Middle frontal gyrus (tissue), 1 donor: ENCODE results near the gene CCNY.

Source experiments
- DNase-seq: peaks from one replicate; pipeline ENCODE4 v3.0.0-alpha.2; 2015; ENCODE audit warnings: low spot score; ENCODE audit errors: extremely low spot score

The CCNY gene

DNA sequence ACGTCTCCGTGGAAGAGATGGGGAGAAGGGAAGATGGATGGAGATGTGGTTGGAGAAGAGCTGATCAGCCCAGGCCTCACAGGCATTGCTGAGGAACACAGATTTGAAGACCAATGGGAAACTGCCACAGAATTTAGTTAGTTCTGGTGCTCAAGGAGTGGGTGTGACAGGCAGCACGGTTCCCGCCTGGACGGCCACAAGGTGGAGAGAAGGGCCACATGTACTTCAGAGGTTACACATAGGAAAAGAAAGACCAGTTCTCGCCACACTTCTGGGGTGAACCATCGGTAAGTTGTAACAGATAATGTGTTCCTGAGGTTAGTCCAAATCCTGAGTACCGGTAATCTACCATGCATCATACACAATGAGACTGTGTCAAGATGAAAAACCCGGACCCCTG is 239.3 kb downstream of the CCNY start:
- DNase-seq = no peak

DNA sequence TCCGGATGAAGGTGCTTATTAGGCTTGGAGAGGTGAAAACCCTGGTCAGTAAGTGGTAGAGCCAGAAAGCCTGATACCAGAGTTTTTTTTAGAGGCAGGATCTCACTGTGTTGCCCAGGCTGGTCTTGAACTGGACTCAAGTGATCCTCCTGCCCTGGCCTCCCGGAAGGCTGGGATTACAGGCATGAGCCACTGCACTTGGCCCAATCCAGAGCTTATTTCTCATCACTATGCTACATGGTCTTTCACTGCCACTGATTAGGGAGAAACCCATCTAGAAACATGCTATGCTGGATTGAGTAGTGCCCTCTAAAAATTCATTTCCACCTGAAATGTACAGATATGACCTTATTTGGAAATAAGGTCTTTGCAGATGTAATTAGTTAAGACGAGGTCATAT is 240.4 kb downstream of the CCNY start:
- no peak for DNase-seq

DNA sequence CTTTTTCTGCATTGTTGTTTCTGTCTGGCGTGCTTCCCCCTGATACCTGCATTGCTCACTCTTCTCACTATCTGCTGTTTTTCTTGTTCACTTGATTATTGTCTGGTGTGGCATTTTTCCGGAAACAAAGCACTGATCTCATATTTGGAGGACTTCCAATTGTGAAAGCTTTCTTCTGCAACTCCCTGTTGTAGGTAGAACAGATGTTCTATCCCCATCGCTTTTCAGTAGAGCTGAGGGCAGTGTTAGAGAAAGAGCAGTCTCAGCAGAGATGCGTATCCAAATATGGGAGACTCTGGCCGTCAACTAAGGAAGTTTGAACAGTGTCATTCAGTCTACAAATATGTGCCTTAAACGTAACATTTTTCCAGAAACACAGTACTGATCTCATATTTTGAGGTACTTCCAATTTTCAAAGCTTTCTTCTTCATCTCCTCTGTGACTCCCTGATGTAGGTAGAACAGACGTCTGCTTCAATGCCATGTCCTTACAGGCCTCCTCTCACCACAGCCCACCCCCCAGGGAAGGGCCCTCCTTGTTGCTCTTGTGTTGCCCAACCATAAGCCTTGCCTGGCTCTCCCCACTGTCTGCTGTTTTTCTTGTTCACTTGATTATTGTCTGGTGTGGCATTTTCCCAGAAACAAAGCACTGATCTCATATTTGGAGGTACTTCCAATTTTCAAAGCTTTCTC is 241.8 kb downstream of the CCNY start:
- DNase-seq = no peak

DNA sequence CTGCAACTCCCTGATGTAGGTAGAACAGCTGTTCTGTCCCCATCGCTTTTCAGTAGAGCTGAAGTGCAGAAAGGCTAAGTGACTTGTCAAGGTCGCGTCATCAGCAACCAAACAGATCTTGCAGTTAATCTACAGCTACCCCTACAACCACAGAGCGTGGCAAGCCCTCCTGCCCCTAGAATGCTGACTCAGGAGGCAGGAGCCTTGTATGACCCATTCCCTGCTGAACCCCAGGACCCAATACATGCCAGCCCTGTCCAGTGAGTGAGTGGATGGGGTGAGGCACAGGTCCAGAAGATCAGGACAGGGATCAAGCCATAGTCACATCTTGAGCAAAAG is 242.3 kb downstream of the CCNY start:
- no peak for DNase-seq

DNA sequence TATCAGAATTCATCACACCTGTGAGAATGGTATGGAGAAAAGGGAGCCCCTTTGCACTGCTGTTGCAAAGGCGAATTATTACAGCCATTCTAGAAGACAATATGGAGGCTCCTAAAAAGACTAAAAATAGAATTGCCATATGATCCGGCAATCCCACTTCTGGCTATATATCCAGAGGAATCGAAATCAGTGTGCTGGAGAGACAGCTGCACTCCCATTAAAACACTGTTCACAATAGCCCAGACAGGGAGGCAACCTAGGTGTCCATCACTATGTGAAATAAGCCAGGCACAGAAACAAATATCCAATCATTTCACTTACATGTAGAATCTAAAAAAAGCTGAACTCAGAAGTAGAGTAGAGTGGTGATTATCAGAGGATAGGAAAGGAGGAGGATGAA is 242.8 kb downstream of the CCNY start:
- DNase-seq = no peak

DNA sequence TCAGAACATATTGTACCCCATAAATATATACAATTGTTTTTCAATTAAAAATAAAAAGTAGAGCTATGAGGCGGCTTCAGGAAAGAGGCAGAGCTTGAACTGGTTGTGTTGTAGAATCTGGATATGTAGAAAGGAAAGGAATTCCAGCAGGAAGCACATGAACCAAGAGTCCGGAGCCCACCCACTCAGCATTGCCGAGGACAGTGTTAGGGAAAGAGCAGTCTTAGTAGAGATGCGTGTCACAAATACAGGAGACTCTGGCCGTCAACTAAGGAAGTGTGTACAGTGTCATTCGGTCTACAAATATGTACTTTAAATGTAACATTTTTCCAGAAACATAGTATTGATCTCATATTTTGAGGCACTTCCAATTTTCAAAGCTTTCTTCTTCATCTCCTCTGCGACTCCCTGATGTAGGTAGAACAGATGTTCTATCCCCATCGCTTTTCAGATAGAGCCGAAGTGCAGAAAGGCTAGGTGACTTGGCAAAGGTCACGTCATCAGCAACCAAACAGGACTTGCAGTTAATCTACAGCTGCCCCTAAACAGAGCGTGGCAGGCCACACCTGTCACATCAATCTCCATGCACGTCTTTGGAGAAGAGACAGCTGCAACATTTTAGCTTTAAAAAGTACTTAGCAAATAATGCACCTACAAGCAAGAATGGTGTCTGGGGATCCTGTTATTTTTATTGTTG is 243.6 kb downstream of the CCNY start:
- DNase-seq = no peak

DNA sequence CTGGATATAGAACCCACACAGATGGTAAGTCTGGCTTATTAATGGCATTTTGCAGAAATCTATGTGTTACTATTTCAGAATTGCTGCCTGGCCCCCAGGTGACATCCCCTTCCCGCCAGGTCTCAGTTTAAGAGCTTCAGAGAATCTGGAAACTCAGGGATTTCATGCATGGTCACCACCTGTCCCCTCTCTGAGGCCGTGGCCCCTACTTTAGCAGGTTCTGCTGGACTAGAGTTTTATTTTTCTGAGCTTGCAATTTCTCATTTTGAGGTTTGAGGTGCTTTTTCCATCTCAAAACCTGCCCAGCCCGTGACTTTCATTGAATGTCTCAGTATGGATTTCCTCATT is 244.1 kb downstream of the CCNY start:
- DNase-seq = no peak

DNA sequence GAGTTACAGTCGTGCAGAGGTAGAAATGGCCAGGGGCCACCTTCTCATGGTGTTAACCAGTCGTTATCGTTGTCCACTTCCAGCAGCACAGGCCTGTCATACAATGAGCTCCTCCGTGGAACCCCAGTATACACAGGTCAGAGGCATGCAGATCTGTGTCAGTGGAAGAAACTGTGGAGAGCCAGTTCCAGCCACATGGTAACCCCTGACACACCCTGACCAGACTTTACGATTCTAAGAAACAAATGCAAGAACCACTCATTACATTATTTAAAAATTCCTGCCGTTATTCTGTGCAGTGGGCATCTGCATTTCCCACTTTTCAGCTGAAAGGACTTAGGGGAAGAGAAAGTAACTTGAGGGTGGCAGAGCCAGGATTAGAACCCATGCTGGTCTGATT is 245.3 kb downstream of the CCNY start:
- DNase-seq = no peak

DNA sequence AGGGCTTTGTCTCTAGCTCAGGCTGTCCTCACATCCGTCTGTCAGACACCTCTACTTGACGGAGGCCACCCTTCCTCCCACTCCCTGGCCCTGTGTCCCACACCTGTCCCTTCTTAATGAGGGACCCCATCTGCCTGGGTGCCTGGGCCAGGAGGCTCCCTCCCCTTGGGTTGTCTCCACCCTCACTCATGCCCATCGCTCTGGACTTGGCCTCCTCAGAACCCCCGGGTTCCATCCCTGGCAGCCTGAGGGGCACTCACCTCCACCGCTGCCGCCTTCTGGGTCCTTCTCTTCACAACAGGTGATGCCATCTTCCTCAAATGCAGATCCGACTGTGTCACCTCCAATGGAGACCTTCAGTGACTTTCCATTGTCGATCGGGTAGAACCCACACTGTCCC is 248.6 kb downstream of the CCNY start:
- DNase-seq = no peak

DNA sequence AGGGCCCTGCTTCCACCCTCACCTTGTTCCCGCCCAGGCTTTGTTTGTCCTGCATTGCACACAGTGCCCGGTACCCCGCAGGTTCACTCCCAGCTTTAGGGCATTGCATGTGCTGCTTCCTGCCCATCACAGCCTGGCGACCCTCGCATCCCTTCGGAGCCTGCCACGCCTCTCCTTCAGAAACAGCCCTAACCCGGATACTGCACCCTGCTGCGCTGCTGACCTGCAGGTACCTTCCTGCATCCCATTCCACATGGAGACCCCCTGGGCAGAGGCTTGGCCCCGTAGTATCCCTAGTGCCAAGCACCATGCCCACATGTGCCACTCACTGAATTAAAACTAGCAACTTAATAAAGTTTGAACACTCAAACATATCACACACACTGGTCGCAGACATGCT is 249.0 kb downstream of the CCNY start:
- DNase-seq = no peak

DNA sequence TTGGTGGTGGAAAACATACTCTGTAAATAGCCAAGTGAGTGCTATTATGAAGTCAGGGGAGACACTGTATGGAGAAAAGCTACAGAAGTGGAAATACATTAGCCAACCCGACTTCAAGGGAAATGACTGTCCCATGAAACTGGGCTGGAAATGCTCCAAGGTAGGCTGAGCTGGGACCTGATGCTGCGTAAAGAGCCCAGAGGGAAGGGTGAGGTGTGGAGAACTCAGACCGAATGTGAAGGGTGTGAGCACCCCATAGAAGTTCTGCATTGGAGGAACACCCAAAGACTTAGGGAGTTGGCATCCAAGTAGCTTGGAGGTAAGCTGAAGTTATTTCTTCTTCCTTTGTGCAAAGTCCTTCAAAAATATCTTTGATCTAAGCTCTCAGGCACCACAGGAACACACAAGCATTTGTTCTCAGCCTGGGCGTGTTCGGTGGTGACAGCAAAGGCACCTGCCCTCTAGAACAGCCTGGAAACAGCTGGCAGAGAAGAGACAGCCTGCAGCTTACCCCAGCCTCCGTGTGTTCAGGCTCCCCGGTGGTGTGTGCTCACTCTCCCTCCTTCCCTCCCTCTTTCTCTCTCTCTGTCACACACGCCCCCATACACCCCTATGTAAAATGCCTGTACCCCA is 249.7 kb downstream of the CCNY start:
- DNase-seq = no peak

DNA sequence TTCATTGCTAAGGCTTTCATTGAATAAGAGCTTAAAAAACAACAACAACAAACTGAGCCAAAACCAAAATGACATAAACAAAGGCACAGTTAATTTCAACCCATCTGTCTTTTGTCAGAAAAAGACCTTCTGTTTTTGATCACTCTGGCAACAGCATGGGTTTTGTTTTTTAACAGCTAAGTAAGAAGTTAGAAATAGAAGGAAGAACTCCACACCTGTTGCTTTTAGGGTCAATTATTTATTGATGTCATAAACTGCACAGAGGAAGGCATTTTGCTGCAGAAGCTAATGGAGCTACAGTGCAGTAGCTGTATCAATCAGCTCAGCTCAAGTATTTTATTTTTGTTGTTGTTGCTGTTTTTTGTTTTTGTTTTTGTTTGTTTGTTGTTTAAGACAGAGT is 252.5 kb downstream of the CCNY start:
- DNase-seq = no peak

DNA sequence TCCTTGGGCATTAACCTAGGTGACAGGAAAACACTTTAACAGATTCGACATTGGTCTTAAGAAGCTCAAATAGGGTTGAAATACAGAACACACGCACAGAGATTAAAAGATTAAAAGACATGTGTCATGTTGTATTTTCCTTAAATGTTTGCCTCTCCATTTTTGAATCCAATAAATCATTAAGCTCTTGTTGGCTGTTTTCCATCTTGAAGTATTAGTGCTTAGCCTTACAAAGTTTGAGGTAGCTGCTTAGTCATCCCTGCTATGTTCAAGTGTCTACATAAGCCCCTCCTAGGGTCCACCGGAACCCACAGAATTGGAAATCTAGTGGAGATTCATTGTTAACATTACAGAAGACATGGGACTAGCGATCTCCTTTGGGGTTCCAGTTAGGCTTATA is 256.1 kb downstream of the CCNY start:
- DNase-seq = no peak

DNA sequence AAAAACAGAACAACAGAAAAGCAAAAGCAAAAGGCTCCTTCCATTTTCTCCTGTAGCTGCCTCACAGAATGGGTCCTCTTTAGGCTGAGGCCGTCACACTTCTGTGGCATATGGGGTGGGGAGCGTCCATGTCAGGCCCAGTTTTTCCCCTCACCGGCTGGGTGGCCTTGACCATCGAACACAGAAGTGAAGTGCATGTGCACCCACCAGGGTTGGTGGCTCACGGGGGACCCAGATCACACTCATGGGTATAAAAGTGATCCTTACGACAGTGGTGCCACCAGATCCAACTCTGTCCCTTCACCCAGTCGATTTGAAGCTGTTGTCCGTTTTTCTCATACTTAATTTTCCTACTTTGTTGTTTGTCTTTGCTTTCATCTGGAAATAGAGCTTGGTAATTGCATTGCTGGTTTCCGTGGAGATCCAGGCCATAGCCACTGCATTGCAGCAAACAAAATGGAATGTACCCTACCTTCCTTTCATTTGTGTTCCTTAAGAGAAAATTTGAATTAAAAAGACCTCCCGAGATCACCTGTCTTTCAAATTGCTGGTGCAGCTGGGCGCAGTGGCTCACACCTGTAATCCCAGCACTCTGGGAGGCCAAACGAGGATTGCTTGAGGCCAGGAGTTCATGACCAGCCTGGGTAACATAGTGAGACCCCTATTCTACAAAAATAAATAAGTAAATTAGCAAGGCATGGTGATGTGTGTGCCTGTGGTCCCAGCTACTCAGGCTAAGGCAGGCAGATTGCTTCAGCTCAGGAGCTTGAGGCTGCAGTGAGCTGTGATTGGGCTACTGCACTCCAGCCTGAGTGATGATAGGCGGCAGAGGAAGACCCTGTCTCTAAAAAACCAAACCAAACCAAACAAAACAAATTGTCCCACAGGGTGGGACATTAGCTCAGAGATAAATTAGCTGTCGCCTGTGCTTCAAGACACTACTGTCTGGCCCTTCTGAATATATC is 258.1 kb downstream of the CCNY start:
- DNase-seq = no peak

DNA sequence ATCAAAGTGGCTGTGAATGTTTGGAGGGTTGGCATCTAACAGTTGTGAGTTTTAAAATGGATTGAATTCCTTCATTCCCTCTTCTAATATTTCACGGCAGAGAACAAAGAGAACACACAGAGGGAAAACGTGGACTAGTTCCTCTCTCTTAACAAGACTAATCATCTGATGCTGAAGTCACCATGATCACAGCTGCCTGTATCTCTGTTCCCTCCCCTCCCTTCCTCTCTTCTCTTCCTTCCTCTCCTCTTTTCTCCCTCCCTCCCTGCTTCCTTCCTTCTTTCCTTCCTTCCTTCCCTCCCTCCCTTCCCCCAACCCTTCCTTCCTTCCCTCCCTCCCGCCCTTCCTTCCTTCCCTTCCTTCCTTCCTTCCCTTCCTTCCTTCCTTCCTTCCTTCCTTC is 258.8 kb downstream of the CCNY start:
- no peak for DNase-seq

DNA sequence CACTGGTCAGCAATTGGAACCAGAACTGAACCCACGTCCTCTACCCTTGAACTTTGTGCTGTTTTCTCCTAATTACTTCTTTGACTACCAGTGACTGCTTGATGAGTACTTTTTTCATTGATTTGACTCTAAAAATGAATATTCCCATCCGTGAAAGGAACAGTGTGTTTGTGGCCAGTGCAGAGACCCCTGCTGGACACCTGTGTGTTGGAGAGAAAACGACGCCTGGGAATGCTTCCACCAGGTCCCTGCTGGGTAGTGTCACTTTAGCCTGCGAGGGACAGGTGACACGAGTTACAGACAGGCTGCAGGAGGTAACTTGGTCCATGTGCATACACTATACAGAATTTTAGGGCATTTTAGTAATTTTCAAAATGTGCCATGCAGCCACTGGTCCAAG is 262.1 kb downstream of the CCNY start:
- no peak for DNase-seq

DNA sequence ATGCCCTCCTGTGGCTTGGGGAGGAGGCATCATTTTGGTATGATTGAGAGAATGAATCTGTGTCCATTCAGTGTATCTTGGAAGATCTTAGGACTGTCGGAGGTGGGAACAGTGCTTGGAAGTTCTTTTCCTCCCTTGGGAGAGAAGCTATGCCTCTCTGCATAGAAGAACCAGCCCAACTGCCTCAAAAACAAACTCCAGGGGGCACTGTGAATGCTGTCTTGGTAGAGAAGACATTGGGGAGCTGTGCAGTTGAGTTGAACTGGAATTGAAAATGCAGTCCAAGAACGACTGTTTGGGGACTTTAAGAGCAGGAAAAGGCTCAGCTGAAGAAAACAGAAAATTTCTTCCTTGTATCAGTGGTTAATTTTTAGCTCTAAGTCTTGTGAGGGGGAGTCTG is 263.9 kb downstream of the CCNY start:
- DNase-seq = no peak

DNA sequence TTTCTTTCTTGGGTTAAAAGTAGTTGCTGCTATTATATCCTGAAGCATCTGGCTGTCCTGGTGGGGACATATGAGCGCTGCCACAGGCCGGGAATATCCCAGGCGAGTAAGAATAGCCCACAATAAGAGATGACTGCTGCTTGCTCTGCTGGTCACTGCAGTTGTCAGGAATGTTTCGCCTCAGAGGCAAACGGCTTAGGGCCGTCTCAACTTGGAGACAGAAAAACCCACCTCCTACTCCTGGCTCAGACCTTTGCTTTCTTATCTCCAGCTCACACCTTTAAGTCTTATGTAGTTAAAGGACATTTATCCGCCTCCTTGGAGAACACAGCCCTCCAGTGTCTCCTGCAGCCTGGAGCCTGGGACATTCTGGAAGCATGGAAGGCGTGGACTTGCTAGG is 268.9 kb downstream of the CCNY start, which contains the start of gene GJD4:
Gene GJD4 (plus strand): TSS at position 151 of the 400 bp plus-strand sequence. CDS start 227 bp downstream, at position 378.
- no peak for DNase-seq

DNA sequence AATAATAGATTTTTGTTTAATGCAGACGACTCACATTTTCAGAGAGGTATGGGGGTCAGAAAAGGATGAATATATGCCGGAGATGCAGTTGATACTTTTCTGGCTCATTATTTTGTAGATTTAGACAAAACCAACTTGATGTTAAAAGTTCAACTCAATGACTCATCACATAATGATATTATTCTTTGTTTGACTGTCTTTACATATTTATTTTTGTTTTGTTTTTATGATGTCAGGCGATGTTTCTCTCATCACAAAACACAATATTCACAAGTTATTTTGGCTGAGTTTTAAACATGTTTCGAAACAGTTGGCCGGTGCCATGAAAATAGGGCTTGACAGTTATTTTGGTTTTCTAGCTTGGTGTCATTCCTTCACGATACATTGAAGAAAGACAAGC is 270.1 kb downstream of the CCNY start:
- DNase-seq = no peak

DNA sequence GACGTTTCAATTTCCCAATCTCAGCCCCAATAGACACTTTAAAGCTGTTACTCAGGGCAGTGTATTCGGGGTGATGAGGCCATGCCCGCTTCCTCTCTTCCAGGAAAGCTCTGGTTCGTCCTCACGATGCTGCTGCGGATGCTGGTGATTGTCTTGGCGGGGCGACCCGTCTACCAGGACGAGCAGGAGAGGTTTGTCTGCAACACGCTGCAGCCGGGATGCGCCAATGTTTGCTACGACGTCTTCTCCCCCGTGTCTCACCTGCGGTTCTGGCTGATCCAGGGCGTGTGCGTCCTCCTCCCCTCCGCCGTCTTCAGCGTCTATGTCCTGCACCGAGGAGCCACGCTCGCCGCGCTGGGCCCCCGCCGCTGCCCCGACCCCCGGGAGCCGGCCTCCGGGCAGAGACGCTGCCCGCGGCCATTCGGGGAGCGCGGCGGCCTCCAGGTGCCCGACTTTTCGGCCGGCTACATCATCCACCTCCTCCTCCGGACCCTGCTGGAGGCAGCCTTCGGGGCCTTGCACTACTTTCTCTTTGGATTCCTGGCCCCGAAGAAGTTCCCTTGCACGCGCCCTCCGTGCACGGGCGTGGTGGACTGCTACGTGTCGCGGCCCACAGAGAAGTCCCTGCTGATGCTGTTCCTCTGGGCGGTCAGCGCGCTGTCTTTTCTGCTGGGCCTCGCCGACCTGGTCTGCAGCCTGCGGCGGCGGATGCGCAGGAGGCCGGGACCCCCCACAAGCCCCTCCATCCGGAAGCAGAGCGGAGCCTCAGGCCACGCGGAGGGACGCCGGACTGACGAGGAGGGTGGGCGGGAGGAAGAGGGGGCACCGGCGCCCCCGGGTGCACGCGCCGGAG is 271.4 kb downstream of the CCNY start:
- no peak for DNase-seq

DNA sequence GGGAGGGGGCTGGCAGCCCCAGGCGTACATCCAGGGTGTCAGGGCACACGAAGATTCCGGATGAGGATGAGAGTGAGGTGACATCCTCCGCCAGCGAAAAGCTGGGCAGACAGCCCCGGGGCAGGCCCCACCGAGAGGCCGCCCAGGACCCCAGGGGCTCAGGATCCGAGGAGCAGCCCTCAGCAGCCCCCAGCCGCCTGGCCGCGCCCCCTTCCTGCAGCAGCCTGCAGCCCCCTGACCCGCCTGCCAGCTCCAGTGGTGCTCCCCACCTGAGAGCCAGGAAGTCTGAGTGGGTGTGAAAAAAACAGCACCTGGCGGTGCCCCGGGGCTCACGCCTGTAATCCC is 272.0 kb downstream of the CCNY start:
- no peak for DNase-seq
